ENCODE data around the gene ZNF511. TPM values are rescaled to one million over a fixed set of nuclear protein-coding genes. Genes with fewer than 3 reads are reported as not detected.

ZNF511 gene
- total RNA-seq, 1 experiment from 2014 or later: 78.4 TPM

DNA sequence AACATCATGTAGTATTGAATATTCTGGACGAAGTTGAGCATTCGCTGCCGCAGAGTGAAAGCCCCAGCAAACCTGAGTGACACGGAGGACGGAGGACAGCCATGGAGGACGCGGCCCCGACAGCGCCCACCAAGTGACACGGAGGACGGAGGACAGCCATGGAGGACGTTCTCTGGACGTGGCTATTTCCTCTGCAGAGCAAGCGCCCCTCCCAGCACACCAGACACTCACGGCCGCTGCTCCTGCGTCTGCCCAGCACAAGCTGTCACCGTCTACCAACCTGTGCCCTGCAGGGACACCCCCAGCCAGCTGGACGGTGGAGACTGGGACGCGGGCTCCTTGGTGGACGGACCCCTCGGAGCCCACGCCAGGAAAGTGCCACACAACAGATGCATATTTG lies 24.8 kb upstream of the ZNF511 start:
- TF ChIP-seq EZH2 (IDR thresholded peaks at IDR 0.05; ENCODE audit: low read length, unreplicated experiment) (no peak), EZH2phosphoT487 (IDR thresholded peaks at IDR 0.05; ENCODE audit: borderline replicate concordance, low read length) (no peak)
- TF ChIP-seq, protein P1, sequence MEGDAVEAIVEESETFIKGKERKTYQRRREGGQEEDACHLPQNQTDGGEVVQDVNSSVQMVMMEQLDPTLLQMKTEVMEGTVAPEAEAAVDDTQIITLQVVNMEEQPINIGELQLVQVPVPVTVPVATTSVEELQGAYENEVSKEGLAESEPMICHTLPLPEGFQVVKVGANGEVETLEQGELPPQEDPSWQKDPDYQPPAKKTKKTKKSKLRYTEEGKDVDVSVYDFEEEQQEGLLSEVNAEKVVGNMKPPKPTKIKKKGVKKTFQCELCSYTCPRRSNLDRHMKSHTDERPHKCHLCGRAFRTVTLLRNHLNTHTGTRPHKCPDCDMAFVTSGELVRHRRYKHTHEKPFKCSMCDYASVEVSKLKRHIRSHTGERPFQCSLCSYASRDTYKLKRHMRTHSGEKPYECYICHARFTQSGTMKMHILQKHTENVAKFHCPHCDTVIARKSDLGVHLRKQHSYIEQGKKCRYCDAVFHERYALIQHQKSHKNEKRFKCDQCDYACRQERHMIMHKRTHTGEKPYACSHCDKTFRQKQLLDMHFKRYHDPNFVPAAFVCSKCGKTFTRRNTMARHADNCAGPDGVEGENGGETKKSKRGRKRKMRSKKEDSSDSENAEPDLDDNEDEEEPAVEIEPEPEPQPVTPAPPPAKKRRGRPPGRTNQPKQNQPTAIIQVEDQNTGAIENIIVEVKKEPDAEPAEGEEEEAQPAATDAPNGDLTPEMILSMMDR (conservative IDR thresholded peaks at IDR 0.05; ENCODE audit: low read depth, low read length): no peak
- H3K9me2 ChIP-seq (replicated peaks; ENCODE audit: low read length): no peaks in the 10 kb centered on the region
- POLR2A ChIA-PET (ENCODE audit: unreplicated experiment): no interaction called here
- no peak overlapping the region for H2AFZ ChIP-seq (ENCODE audit: low read length)
- ATAC-seq (no peak), DNase-seq (no peak)
- no peaks in the 10 kb centered on the region for H3F3A ChIP-seq (ENCODE audit: low read length, unreplicated experiment)
- BruUV-seq (replicated peaks): no TSS peak
- H4K20me1 ChIP-seq (ENCODE audit: low read length): no peaks in the 10 kb centered on the region
- no peak overlapping the region for H3K4me3 ChIP-seq (ENCODE audit: low read length)
- peaks cover 15% of the 10 kb centered on the region; the same call in 1 of the 2 replicates for H3K36me3 ChIP-seq (ENCODE audit: low read depth, low read length)
- no peaks in the 10 kb centered on the region; the same call in 1 of the 2 replicates for H3K79me2 ChIP-seq (ENCODE audit: low read length)
- intact Hi-C loops (cut with micrococcal nuclease): no loop called here
- no peak overlapping the region for H3K9ac ChIP-seq (ENCODE audit: low read length)
- H3K4me1 ChIP-seq (ENCODE audit: insufficient read depth, low read length): peaks cover 15% of the 10 kb centered on the region
- no peak overlapping the region for H3K4me2 ChIP-seq (ENCODE audit: low read length)
- H3K27ac ChIP-seq (ENCODE audit: low read length): no peak overlapping the region
- H3K9me3 ChIP-seq (ENCODE audit: low read length): no peaks in the 10 kb centered on the region
- H3K27me3 ChIP-seq (ENCODE audit: low read length): no peaks in the 10 kb centered on the region
- CTCF ChIA-PET: no interaction called here

DNA sequence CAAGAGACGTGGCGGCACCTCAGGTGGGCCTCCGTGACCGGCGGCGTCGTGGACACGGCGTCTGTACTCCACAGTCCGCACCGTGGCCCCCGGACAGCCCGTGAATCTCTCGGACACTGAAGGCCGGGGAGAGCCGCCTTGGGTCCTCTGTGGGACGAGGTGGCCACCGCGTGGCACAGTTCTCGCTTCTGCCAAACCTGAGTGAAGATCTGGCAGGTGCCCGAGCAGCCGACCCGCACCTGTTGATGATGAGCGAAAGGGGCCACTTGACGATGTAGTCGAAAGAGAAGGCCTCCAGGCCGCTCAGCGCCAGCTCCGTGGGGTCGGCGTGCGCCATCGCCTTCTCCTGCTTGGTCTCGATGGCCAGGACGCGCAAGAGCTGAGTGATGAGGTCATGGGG lies 23.5 kb upstream of the ZNF511 start:
- Histone ChIP-seq H3K9ac (ENCODE audit: low read length) (no peak overlapping the region), H4K20me1 (ENCODE audit: low read length) (no peaks in the 10 kb centered on the region), H2AFZ (ENCODE audit: low read length) (no peak overlapping the region), H3K4me2 (ENCODE audit: low read length) (no peak overlapping the region), H3K4me3 (ENCODE audit: low read length) (no peak overlapping the region), H3F3A (ENCODE audit: low read length, unreplicated experiment) (no peaks in the 10 kb centered on the region), H3K9me2 (replicated peaks; ENCODE audit: low read length) (no peaks in the 10 kb centered on the region), H3K4me1 (ENCODE audit: insufficient read depth, low read length) (peaks cover 3% of the 10 kb centered on the region), H3K27ac (ENCODE audit: low read length) (no peak overlapping the region), H3K9me3 (ENCODE audit: low read length) (no peaks in the 10 kb centered on the region), H3K36me3 (ENCODE audit: low read depth, low read length) (peaks cover 15% of the 10 kb centered on the region; the same call in 1 of the 2 replicates), H3K79me2 (ENCODE audit: low read length) (no peaks in the 10 kb centered on the region; the same call in 1 of the 2 replicates), H3K27me3 (ENCODE audit: low read length) (no peaks in the 10 kb centered on the region)
- ChIA-PET CTCF (no interaction called here), POLR2A (ENCODE audit: unreplicated experiment) (no interaction called here)
- no peak for ATAC-seq
- intact Hi-C loops (cut with micrococcal nuclease): no loop called here
- no TSS peak for BruUV-seq (replicated peaks)
- TF ChIP-seq EZH2phosphoT487 (IDR thresholded peaks at IDR 0.05; ENCODE audit: borderline replicate concordance, low read length): no peak
- TF ChIP-seq EZH2 (IDR thresholded peaks at IDR 0.05; ENCODE audit: low read length, unreplicated experiment): no peak
- TF ChIP-seq, protein P1 (conservative IDR thresholded peaks at IDR 0.05; ENCODE audit: low read depth, low read length): no peak
- DNase-seq: no peak

DNA sequence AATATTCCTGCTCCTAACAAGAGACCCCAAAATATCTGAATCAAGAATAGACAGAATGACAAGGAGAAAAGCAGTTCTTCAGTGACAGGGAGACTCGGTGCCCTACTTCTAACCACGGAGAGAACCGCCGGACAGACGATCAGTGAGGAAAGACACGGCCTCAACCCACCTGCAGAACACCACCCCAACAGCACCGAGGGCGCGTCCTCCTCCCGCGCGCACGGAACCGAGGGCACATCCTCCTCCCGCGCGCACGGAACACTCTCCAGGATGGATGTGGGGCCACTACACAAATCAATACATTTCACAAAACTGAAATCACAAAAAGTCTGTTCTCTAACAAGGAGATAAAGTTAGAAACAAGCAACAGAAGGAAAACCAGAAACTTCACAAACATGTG lies 22.3 kb upstream of the ZNF511 start:
- no peaks in the 10 kb centered on the region for H3K9me3 ChIP-seq (ENCODE audit: low read length)
- H3K27ac ChIP-seq (ENCODE audit: low read length): no peak overlapping the region
- no peaks in the 10 kb centered on the region for H4K20me1 ChIP-seq (ENCODE audit: low read length)
- H3K4me1 ChIP-seq (ENCODE audit: insufficient read depth, low read length): no peaks in the 10 kb centered on the region
- ATAC-seq (no peak), DNase-seq (no peak)
- peaks cover 21% of the 10 kb centered on the region; the same call in 1 of the 2 replicates for H3K36me3 ChIP-seq (ENCODE audit: low read depth, low read length)
- no peaks in the 10 kb centered on the region; the same call in 1 of the 2 replicates for H3K79me2 ChIP-seq (ENCODE audit: low read length)
- CTCF ChIA-PET: no interaction called here
- POLR2A ChIA-PET (ENCODE audit: unreplicated experiment): no interaction called here
- no peaks in the 10 kb centered on the region for H3F3A ChIP-seq (ENCODE audit: low read length, unreplicated experiment)
- TF ChIP-seq EZH2phosphoT487 (IDR thresholded peaks at IDR 0.05; ENCODE audit: borderline replicate concordance, low read length): no peak
- TF ChIP-seq, protein P1 (conservative IDR thresholded peaks at IDR 0.05; ENCODE audit: low read depth, low read length): no peak
- no peak for TF ChIP-seq EZH2 (IDR thresholded peaks at IDR 0.05; ENCODE audit: low read length, unreplicated experiment)
- intact Hi-C loops (cut with micrococcal nuclease): no loop called here
- H2AFZ ChIP-seq (ENCODE audit: low read length): no peak overlapping the region
- no peaks in the 10 kb centered on the region for H3K9me2 ChIP-seq (replicated peaks; ENCODE audit: low read length)
- no peak overlapping the region for H3K4me2 ChIP-seq (ENCODE audit: low read length)
- no TSS peak for BruUV-seq (replicated peaks)
- no peak overlapping the region for H3K4me3 ChIP-seq (ENCODE audit: low read length)
- H3K9ac ChIP-seq (ENCODE audit: low read length): no peak overlapping the region
- no peaks in the 10 kb centered on the region for H3K27me3 ChIP-seq (ENCODE audit: low read length)

Measured in PC-3 (cell line).